ENCODE results near the gene RNF114.

GRCh38 chr20:49935746-49936152, 448 bp upstream of the RNF114 start:
- TF ChIP-seq E2F1 (CRISPR knock-in tag; IDR thresholded peaks at IDR 0.05) (no peak), AFF4 (CRISPR knock-in tag; IDR thresholded peaks at IDR 0.05; ENCODE audit: borderline replicate concordance) (no peak), CTCF (IDR thresholded peaks at IDR 0.05) (no peak), MXD4 (CRISPR knock-in tag; IDR thresholded peaks at IDR 0.05; ENCODE audit: borderline replicate concordance) (no peak), ELF4 (CRISPR knock-in tag; IDR thresholded peaks at IDR 0.05; ENCODE audit: low read depth) (no peak), ZNF512 (CRISPR knock-in tag; IDR thresholded peaks at IDR 0.05; ENCODE audit: borderline replicate concordance) (no peak), ZNF121 (CRISPR knock-in tag; IDR thresholded peaks at IDR 0.05) (no peak), NR1H2 (CRISPR knock-in tag; IDR thresholded peaks at IDR 0.05) (no peak), MAX (CRISPR knock-in tag; IDR thresholded peaks at IDR 0.05) (no peak), SP1 (CRISPR knock-in tag; conservative IDR thresholded peaks at IDR 0.05) (no peak), FOXP1 (CRISPR knock-in tag; IDR thresholded peaks at IDR 0.05; ENCODE audit: borderline replicate concordance) (no peak), FOXK1 (CRISPR knock-in tag; IDR thresholded peaks at IDR 0.05) (no peak), GRHL2 (CRISPR knock-in tag; IDR thresholded peaks at IDR 0.05; ENCODE audit: insufficient replicate concordance, severe bottlenecking) (no peak), TCF7 (CRISPR knock-in tag; IDR thresholded peaks at IDR 0.05; ENCODE audit: low read depth) (no peak)
